ENCODE measurements around the gene ZNF708.

DNA sequence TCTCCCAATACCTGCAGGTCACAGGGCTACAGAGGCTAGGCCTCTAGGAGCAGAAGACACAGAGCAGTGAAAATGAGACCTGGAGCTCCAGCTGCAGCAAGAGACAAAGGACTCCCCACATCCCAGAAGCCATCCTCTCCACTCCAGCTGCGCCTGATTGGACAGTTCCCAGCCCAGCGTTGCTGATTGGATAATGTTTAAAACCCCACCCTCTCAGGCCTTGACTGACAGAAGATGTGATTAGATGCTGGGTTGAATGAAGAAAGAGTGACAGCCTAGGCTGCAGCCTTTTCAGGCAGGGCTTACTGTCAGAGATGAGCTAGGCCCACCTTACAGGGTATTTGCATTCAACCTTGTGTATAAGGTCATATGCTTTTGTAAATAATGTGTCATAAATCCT is 59.4 kb downstream of the ZNF708 start:
- TF ChIP-seq, protein P1, sequence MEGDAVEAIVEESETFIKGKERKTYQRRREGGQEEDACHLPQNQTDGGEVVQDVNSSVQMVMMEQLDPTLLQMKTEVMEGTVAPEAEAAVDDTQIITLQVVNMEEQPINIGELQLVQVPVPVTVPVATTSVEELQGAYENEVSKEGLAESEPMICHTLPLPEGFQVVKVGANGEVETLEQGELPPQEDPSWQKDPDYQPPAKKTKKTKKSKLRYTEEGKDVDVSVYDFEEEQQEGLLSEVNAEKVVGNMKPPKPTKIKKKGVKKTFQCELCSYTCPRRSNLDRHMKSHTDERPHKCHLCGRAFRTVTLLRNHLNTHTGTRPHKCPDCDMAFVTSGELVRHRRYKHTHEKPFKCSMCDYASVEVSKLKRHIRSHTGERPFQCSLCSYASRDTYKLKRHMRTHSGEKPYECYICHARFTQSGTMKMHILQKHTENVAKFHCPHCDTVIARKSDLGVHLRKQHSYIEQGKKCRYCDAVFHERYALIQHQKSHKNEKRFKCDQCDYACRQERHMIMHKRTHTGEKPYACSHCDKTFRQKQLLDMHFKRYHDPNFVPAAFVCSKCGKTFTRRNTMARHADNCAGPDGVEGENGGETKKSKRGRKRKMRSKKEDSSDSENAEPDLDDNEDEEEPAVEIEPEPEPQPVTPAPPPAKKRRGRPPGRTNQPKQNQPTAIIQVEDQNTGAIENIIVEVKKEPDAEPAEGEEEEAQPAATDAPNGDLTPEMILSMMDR (IDR thresholded peaks at IDR 0.05): no peak
- TF ChIP-seq POLR2A (IDR thresholded peaks at IDR 0.05): no peak

Measured in heart left ventricle (tissue), 13 donors.